ENCODE data around the gene NDUFAF7.
"Not testable (repeated sequence)": the region's sequence is repeated elsewhere in the genome, so short reads cannot be mapped to it uniquely, and the experiment has no call there.

Gene NDUFAF7

GRCh38 chr2:37223131-37223530 lies 8.3 kb upstream of the NDUFAF7 start:
- DNase-seq = no peak
- H3K27me3 ChIP-seq (ENCODE audit: insufficient read depth, low read length, poor library complexity) = no peaks in the 10 kb centered on the region
- no peaks in the 10 kb centered on the region for H3K9me3 ChIP-seq (ENCODE audit: insufficient read depth, low read length, severe bottlenecking)
- ATAC-seq (ENCODE audit: insufficient read depth, low read depth) = no peak
- no peak overlapping the region for H3K27ac ChIP-seq (ENCODE audit: low read length)
- H3K4me2 ChIP-seq (ENCODE audit: insufficient read depth, low read length) = no peak overlapping the region
- peaks cover 18% of the 10 kb centered on the region; the same call in 1 of the 2 replicates for H3K4me1 ChIP-seq (ENCODE audit: insufficient read depth, low read length)
- peaks cover 77% of the 10 kb centered on the region for H3K36me3 ChIP-seq (ENCODE audit: insufficient read depth, low read length)
- TF ChIP-seq EZH2 (IDR thresholded peaks at IDR 0.05; ENCODE audit: borderline replicate concordance, low read depth, low read length, severe bottlenecking) (no peak), CTCF (IDR thresholded peaks at IDR 0.05; ENCODE audit: borderline replicate concordance, extremely low read depth, low read length, poor library complexity, severe bottlenecking) (no peak)
- H2AFZ ChIP-seq (ENCODE audit: low read depth, low read length) = no peak overlapping the region
- no peak overlapping the region for H3K4me3 ChIP-seq (ENCODE audit: low read depth in 1 of 2, low read length in 2 of 2)
- H3K79me2 ChIP-seq (ENCODE audit: insufficient read depth, low read length) = peaks cover 48% of the 10 kb centered on the region
- no peak overlapping the region for H3K9ac ChIP-seq (ENCODE audit: low read depth, low read length)
- peaks cover 31% of the 10 kb centered on the region; the same call in 1 of the 2 replicates for H4K20me1 ChIP-seq (ENCODE audit: insufficient read depth, low read length)

GRCh38 chr2:37224063-37224462 lies 7.4 kb upstream of the NDUFAF7 start:
- DNase-seq (no peak), ATAC-seq (ENCODE audit: insufficient read depth, low read depth) (peak; percentile 69)
- H3K36me3 ChIP-seq (ENCODE audit: insufficient read depth, low read length) = peaks cover 76% of the 10 kb centered on the region
- no peak overlapping the region for H3K4me2 ChIP-seq (ENCODE audit: insufficient read depth, low read length)
- H3K9me3 ChIP-seq (ENCODE audit: insufficient read depth, low read length, severe bottlenecking) = no peaks in the 10 kb centered on the region
- H3K9ac ChIP-seq (ENCODE audit: low read depth, low read length) = no peak overlapping the region
- H3K4me3 ChIP-seq (ENCODE audit: low read depth in 1 of 2, low read length in 2 of 2) = no peak overlapping the region
- no peaks in the 10 kb centered on the region for H3K27me3 ChIP-seq (ENCODE audit: insufficient read depth, low read length, poor library complexity)
- peaks cover 56% of the 10 kb centered on the region for H3K79me2 ChIP-seq (ENCODE audit: insufficient read depth, low read length)
- H3K4me1 ChIP-seq (ENCODE audit: insufficient read depth, low read length) = peaks cover 26% of the 10 kb centered on the region; the same call in 1 of the 2 replicates
- no peak overlapping the region for H3K27ac ChIP-seq (ENCODE audit: low read length)
- no peak overlapping the region for H2AFZ ChIP-seq (ENCODE audit: low read depth, low read length)
- peaks cover 34% of the 10 kb centered on the region; the same call in 1 of the 2 replicates for H4K20me1 ChIP-seq (ENCODE audit: insufficient read depth, low read length)
- TF ChIP-seq EZH2 (IDR thresholded peaks at IDR 0.05; ENCODE audit: borderline replicate concordance, low read depth, low read length, severe bottlenecking) (no peak), CTCF (IDR thresholded peaks at IDR 0.05; ENCODE audit: borderline replicate concordance, extremely low read depth, low read length, poor library complexity, severe bottlenecking) (no peak)

GRCh38 chr2:37225129-37225528 lies 6.3 kb upstream of the NDUFAF7 start:
- H3K36me3 ChIP-seq (ENCODE audit: insufficient read depth, low read length) = peaks cover 67% of the 10 kb centered on the region
- not testable (repeated sequence) for H3K9me3 ChIP-seq (ENCODE audit: insufficient read depth, low read length, severe bottlenecking); DNase-seq; ATAC-seq (ENCODE audit: insufficient read depth, low read depth); H3K27ac ChIP-seq (ENCODE audit: low read length); H3K27me3 ChIP-seq (ENCODE audit: insufficient read depth, low read length, poor library complexity); H3K9ac ChIP-seq (ENCODE audit: low read depth, low read length); H3K4me3 ChIP-seq (ENCODE audit: low read depth in 1 of 2, low read length in 2 of 2); H2AFZ ChIP-seq (ENCODE audit: low read depth, low read length)
- peaks cover 36% of the 10 kb centered on the region for H3K4me1 ChIP-seq (ENCODE audit: insufficient read depth, low read length)
- H3K4me2 ChIP-seq (ENCODE audit: insufficient read depth, low read length) = peak overlapping the region; percentile 12; the same call in 1 of the 2 replicates
- peaks cover 37% of the 10 kb centered on the region; the same call in 1 of the 2 replicates for H4K20me1 ChIP-seq (ENCODE audit: insufficient read depth, low read length)
- H3K79me2 ChIP-seq (ENCODE audit: insufficient read depth, low read length) = peaks cover 66% of the 10 kb centered on the region

GRCh38 chr2:37226863-37227262 lies 4.6 kb upstream of the NDUFAF7 start:
- no peak overlapping the region for H3K9ac ChIP-seq (ENCODE audit: low read depth, low read length)
- ATAC-seq (ENCODE audit: insufficient read depth, low read depth) (no peak), DNase-seq (no peak)
- no peaks in the 10 kb centered on the region for H3K9me3 ChIP-seq (ENCODE audit: insufficient read depth, low read length, severe bottlenecking)
- H3K4me1 ChIP-seq (ENCODE audit: insufficient read depth, low read length) = peaks cover 42% of the 10 kb centered on the region
- no peak overlapping the region; a peak in 1 of 4 replicates for H3K4me3 ChIP-seq (ENCODE audit: low read depth in 1 of 2, low read length in 2 of 2)
- H4K20me1 ChIP-seq (ENCODE audit: insufficient read depth, low read length) = peaks cover 37% of the 10 kb centered on the region; the same call in 1 of the 2 replicates
- H3K27me3 ChIP-seq (ENCODE audit: insufficient read depth, low read length, poor library complexity) = no peaks in the 10 kb centered on the region
- H3K4me2 ChIP-seq (ENCODE audit: insufficient read depth, low read length) = peak overlapping the region; percentile 28
- no peak overlapping the region for H2AFZ ChIP-seq (ENCODE audit: low read depth, low read length)
- peaks cover 52% of the 10 kb centered on the region for H3K36me3 ChIP-seq (ENCODE audit: insufficient read depth, low read length)
- peaks cover 84% of the 10 kb centered on the region for H3K79me2 ChIP-seq (ENCODE audit: insufficient read depth, low read length)
- H3K27ac ChIP-seq (ENCODE audit: low read length) = no peak overlapping the region
- TF ChIP-seq CTCF (IDR thresholded peaks at IDR 0.05; ENCODE audit: borderline replicate concordance, extremely low read depth, low read length, poor library complexity, severe bottlenecking) (no peak), EZH2 (IDR thresholded peaks at IDR 0.05; ENCODE audit: borderline replicate concordance, low read depth, low read length, severe bottlenecking) (no peak)
